HL-60 (cell line): ENCODE results near the gene FIGN.

ENCODE experiments used
- DNase-seq, 2 experiments: peaks; one replicate each; pipeline ENCODE4 v3.0.0-alpha.2; 2010 to 2020; ENCODE audit warnings: low read depth in 1 of 2, low spot score in 1 of 2
- H3K27ac ChIP-seq: fragments of 250-450 bp; sonication (Bioruptor Pico); replicated peaks from 2 replicates; pipeline ENCODE4 v1.5.1; 2020; ENCODE audit warnings: mild to moderate bottlenecking, moderate library complexity
- H3K27me3 ChIP-seq: fragments of 250-450 bp; sonication (Bioruptor Pico); 2 replicates; pipeline ENCODE4 v1.5.1; 2021; ENCODE audit warnings: mild to moderate bottlenecking, moderate library complexity; ENCODE audit not compliant: insufficient read depth, poor library complexity, severe bottlenecking
- H3K4me3 ChIP-seq: replicated peaks from 2 replicates; pipeline ENCODE4 v1.5.1; 2011; ENCODE audit warnings: mild to moderate bottlenecking, control low read depth, low read length; ENCODE audit not compliant: insufficient read depth
- GABPA ChIP-seq: IDR thresholded peaks from 2 replicates; pipeline ENCODE4 v1.6.1; 2012; ENCODE audit warnings: low read depth
- POLR2AphosphoS5 ChIP-seq: IDR thresholded peaks from 2 replicates; pipeline ENCODE4 v1.6.1; 2012; ENCODE audit warnings: low read depth
- SPI1 ChIP-seq: IDR thresholded peaks from 2 replicates; pipeline ENCODE4 v1.6.1; 2012; ENCODE audit warnings: low read depth, mild to moderate bottlenecking, borderline replicate concordance
- long read RNA-seq: library from polyadenylated mRNA; unstranded; transcript quantifications from one replicate; pipeline ENCODE4 v2.0.0, GENCODE V29; 2020
- TF ChIP-seq, protein P1 (sequence below): IDR thresholded peaks from one replicate; pipeline ENCODE4 v1.5.1; 2011; ENCODE audit warnings: low read length, control low read depth, inconsistent platforms; ENCODE audit not compliant: insufficient read depth
- TF ChIP-seq, protein P2 (sequence below): IDR thresholded peaks from 2 replicates; pipeline ENCODE4 v1.6.1; 2012; ENCODE audit warnings: low read depth; ENCODE audit not compliant: insufficient replicate concordance

FIGN gene
- long read RNA-seq: 0 reads

DNA sequence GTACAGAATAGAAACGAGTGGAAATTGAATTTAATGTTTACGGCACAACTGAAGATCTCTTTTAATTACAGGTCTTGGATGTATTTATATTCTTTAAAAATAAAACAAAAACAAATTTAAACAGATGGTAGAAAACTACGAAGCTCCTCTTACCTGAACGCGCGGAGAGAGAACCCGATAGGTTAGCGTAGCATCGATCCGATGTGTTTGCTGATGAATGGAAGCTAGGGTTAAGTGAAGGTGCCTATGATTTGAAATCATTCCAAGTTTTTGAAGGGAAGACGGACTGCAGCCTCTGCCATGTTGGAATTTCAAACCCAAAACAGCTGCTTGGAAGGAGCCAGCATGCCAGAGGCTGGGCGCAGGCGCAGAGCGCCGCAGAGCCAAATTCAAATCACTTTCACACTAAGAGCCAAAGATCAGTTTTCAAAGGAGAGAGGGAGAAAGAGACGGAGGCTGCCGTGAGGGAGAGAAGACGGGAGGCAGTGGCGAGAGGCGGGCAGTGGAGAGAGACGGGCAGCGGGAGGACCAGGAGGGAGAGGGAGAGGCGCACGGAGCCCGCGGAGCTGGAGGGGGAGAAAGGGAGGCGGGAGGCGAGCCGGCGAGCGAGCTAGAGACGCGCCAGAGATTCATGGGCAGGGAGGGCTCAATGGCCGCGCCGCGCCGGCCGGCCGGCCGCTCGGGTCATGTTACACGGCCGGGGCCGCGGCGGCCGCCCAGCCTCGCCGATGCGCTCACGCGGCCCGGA is at the start of gene FIGN:
TSS of gene FIGN (minus strand) at position 324 of the 748 bp plus-strand sequence. CDS start 1,081 bp downstream, outside the sequence.
- no peak for DNase-seq
- no peak within 1 kb of the TSS for H3K4me3 ChIP-seq
- H3K27me3 ChIP-seq: peaks cover 27% of the 10 kb centered on the region
- no peak within 1 kb of the TSS for H3K27ac ChIP-seq
- no peak for TF ChIP-seq SPI1

DNA sequence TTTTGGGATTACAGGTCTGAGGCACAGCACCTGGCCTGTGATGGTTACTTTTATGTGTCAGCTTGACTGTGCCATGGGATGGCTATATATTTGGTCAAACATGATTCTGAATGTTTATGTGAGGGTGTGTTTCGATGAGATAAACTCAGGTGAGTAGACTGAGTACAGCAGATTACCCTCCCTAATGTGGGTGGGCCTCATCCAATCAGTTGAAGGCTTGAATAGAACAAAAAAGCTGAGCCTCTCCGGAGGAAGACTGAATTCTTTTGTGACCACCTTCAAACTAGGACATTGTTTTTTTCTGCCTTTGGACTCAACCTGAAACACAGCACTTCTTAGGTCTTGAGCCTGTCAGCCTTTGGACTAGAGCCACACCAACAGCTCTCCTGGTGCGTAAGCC is 49.4 kb upstream of the FIGN start:
- TF ChIP-seq GABPA: no peak
- TF ChIP-seq, protein P1, sequence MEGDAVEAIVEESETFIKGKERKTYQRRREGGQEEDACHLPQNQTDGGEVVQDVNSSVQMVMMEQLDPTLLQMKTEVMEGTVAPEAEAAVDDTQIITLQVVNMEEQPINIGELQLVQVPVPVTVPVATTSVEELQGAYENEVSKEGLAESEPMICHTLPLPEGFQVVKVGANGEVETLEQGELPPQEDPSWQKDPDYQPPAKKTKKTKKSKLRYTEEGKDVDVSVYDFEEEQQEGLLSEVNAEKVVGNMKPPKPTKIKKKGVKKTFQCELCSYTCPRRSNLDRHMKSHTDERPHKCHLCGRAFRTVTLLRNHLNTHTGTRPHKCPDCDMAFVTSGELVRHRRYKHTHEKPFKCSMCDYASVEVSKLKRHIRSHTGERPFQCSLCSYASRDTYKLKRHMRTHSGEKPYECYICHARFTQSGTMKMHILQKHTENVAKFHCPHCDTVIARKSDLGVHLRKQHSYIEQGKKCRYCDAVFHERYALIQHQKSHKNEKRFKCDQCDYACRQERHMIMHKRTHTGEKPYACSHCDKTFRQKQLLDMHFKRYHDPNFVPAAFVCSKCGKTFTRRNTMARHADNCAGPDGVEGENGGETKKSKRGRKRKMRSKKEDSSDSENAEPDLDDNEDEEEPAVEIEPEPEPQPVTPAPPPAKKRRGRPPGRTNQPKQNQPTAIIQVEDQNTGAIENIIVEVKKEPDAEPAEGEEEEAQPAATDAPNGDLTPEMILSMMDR: no peak
- no peak overlapping the region for H3K4me3 ChIP-seq
- no peaks in the 10 kb centered on the region for H3K27me3 ChIP-seq
- no peak overlapping the region for H3K27ac ChIP-seq
- DNase-seq: no peak

DNA sequence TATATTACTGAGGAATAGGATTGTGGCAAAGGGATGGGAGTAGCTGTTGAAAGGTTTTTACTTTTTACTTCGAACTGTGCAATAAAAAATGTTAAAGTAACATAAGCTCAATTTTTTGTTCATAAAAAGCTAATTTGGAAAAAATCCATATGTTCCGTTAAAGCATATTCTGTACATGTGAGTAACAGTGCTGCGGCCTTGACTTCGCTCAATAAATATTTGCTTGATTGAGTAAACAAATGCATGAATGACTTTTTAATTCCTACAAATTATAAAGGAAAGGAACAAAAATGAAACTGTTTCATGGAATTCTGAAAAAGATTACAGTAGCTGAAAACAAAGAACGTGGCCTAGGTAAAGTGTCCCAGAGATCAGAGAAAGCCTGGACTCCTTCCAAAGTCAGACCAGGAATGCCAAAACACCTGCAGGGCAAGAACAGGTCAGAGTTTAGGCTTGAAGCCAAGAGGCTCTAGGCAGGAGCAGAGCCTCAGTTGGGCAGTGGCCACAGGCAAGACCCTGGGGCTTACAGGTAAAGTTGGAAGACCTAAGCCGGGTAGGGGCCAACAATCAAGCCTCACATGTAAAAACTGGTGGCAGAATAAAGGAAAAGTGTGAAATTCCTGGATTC is 44.3 kb upstream of the FIGN start:
- TF ChIP-seq, protein P1: no peak
- TF ChIP-seq GABPA: no peak
- no peak for TF ChIP-seq SPI1
- Histone ChIP-seq H3K27me3 (no peaks in the 10 kb centered on the region), H3K27ac (no peak overlapping the region), H3K4me3 (no peak overlapping the region)
- no peak for DNase-seq

DNA sequence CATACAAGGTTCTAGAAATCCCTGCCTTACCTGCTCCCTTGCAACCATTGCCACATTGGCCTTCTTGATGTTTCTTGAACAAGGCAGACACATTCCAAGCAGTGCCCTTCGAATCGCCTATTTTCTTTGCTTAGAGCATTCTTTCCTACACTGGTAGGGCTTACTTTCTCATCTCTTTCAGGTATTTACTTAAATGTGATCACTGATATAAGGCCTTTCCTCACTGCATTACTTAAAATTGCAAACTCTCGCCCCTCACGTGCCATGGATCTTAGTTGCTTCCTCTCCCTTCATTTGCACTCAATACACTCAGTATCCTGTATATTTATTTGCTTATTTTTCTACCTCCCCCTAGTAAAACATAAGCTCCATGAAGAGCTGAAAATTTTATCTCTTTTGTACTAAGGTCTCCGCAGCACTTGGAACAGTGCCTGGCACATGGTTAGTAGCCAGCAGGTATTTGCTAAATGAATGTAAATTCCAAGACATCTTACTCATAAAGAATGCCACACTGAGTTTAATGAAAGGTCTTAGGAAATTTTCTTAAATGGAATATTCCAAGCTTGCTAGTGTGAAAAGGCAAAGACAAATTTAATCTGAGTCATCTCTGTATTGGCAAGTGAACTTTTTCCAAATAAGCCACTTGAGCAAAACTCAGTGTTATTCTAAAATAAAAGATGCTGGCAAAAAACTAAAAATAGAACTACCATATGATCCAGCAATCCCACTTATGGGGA is 42.4 kb upstream of the FIGN start:
- Histone ChIP-seq H3K27me3 (no peaks in the 10 kb centered on the region), H3K4me3 (no peak overlapping the region), H3K27ac (no peak overlapping the region)
- TF ChIP-seq SPI1: no peak
- TF ChIP-seq, protein P2, sequence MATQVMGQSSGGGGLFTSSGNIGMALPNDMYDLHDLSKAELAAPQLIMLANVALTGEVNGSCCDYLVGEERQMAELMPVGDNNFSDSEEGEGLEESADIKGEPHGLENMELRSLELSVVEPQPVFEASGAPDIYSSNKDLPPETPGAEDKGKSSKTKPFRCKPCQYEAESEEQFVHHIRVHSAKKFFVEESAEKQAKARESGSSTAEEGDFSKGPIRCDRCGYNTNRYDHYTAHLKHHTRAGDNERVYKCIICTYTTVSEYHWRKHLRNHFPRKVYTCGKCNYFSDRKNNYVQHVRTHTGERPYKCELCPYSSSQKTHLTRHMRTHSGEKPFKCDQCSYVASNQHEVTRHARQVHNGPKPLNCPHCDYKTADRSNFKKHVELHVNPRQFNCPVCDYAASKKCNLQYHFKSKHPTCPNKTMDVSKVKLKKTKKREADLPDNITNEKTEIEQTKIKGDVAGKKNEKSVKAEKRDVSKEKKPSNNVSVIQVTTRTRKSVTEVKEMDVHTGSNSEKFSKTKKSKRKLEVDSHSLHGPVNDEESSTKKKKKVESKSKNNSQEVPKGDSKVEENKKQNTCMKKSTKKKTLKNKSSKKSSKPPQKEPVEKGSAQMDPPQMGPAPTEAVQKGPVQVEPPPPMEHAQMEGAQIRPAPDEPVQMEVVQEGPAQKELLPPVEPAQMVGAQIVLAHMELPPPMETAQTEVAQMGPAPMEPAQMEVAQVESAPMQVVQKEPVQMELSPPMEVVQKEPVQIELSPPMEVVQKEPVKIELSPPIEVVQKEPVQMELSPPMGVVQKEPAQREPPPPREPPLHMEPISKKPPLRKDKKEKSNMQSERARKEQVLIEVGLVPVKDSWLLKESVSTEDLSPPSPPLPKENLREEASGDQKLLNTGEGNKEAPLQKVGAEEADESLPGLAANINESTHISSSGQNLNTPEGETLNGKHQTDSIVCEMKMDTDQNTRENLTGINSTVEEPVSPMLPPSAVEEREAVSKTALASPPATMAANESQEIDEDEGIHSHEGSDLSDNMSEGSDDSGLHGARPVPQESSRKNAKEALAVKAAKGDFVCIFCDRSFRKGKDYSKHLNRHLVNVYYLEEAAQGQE: no peak
- TF ChIP-seq POLR2AphosphoS5: no peak
- TF ChIP-seq, protein P1: no peak
- TF ChIP-seq GABPA: no peak
- DNase-seq: no peak
